Activated CD4-positive, alpha-beta T cell treated with anti-CD3 and anti-CD28 coated beads, Interleukin-10, Interleukin-2, amounts not matched to agents 100 ng/mL and 50 ng/mL, durations not matched to agents 16 hours and 8 hours (primary cell): ENCODE results near the gene PPM1M.
"Not testable (repeated sequence)": the region's sequence is repeated elsewhere in the genome, so short reads cannot be mapped to it uniquely, and the experiment has no call there.

Source experiments
- DNase-seq: peaks from one replicate; pipeline ENCODE4 v3.0.0-alpha.2; 2020

PPM1M gene

DNA sequence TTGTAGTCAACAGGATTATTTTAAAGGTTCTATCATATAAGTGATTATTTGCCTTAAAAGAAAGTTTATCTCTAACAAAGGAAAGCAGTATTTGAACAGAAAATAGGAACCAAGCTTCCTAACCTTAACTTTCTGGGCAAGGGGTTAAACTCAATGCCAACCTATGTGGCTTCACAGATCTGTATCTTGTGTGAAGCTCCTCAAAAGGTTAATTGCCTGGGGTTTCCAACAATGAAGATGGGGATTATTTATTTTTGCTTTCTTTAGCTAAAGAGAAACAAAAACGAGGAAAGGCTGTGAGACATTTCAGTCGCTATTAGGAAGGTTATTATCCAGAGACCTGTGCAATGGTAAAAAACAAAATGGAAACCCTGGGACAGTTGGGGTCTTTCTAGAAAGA is 34.0 kb downstream of the PPM1M start:
- no peak for DNase-seq

GRCh38 chr3:52280050-52280461 is 34.5 kb downstream of the PPM1M start:
- no peak for DNase-seq

- DNase-seq: peak; percentile 70
Measured at GRCh38 chr3:52281981-52282801, 36.6 kb downstream of the PPM1M start.

- no peak for DNase-seq
Measured at GRCh38 chr3:52283306-52283705, 37.7 kb downstream of the PPM1M start.

GRCh38 chr3:52284051-52284450 is 38.5 kb downstream of the PPM1M start:
- DNase-seq: not testable (repeated sequence)

GRCh38 chr3:52286777-52287110 is 41.2 kb downstream of the PPM1M start:
- no peak for DNase-seq

DNA sequence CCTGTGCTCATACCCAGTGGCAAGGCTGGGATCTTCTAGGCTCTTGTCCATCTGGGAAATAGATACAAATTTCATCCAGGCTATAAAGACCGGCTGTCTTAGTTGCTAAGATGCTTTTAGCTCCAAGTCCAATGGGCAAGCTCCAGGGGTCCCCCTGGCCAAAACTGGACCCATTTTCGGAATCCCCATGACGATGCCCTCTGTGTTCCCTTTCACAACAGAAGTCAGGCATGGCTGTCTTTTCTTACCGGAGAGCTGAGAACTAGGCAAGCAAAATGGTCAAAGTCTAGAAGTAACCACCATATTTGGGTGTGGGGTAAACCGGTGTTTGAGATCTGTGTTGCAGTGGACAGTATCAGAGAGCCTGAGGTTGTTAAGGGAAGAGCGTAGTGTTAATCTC is 43.1 kb downstream of the PPM1M start:
- DNase-seq: no peak

GRCh38 chr3:52289338-52289746 is 43.8 kb downstream of the PPM1M start:
- DNase-seq: no peak

GRCh38 chr3:52289747-52290595 is 44.4 kb downstream of the PPM1M start:
- DNase-seq: no peak

DNA sequence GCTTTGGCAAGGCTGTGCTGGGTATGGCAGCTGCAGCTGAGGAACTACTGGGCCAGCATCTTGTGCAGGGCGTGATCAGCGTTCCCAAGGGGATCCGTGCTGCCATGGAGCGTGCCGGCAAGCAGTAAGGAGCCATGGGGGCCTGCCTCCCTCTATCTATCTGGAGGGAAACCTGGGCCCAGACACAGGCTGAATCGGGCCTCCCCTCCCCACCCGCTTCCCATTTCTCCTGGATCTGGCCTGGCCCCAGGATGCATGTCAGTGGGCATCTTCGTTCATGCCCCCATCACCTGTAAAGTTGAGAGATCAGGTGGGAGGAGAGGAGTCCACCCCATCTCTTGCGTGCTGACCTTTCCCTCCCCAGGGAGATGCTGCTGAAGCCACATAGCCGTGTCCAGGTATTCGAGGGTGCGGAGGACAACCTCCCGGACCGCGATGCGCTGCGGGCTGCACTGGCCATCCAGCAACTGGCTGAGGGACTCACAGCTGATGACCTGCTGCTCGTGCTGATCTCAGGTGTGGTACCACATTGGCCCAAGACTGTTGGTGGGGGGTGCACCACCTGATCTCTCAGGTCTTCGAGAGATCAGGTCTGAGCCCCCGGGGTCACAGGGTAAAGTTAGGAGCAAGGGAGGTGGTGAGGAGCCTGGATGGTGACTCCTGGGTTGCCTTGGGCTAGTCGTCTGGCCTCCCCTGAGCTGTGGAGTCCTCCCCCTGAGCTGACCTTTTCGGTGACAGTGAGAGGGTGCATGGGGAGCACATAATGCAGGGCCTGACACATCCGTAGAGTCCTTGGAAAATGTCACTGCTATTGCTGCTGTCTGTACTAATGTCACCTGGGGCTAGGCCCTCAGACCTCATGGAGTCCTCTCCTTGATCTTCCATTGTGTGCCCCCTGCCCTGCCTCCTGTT is 45.3 kb downstream of the PPM1M start:
- no peak for DNase-seq

GRCh38 chr3:52291508-52292181 is 46.1 kb downstream of the PPM1M start:
- DNase-seq: no peak

- no peak for DNase-seq
Measured at GRCh38 chr3:52292247-52293065, 46.9 kb downstream of the PPM1M start.

DNA sequence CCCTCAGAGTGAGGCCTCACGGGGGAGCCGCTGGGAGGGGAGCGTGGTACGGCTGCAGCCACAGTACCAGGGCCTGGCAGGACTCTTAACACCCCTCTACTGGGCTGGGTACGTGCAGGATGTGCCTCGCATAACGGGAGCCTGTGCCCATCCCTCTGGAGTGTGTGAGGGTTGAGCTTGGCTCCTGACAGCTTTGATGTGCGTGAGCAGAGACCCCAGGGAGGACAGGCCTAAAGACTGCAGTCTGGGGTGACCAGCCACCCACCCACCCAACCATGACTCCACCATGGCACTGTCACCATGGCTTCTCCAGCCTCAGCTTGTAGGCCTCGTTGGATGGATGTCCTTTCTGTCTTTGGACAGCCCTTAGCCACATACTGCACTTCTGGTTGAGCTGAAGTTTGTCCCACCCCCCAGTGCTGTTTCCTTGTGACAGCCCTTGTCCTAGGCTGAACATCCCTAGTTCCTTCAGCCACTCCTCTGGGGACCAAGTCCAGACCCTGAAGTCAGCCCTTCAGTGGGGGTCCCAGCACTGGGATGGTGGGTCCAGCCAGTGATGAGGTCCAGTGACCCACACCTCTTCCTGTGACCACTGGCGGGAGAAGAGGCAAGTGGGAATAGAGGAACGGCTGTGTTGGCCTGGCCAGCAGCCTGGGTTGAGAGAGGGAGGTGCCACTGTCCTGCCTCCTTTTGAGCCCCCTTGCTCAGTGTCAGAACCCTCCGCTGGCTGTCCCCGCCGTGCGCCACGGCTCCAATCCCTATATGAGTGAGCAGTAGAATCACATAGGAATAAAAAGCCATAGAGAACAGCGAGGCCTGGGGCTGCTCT is 48.1 kb downstream of the PPM1M start:
- no peak for DNase-seq

GRCh38 chr3:52294320-52295150 is 49.0 kb downstream of the PPM1M start:
- DNase-seq: no peak

GRCh38 chr3:52295671-52296208 is 50.2 kb downstream of the PPM1M start:
- DNase-seq: no peak

GRCh38 chr3:52297242-52298148 is 51.9 kb downstream of the PPM1M start:
- no peak for DNase-seq

GRCh38 chr3:52298149-52299098 is 52.9 kb downstream of the PPM1M start:
- DNase-seq: no peak
